Left ventricle myocardium inferior (tissue), 1 donor: ENCODE results near the gene SPTB. TPM values are rescaled to one million over a fixed set of nuclear protein-coding genes. Genes with fewer than 3 reads are reported as not detected.

ENCODE experiments used
- DNase-seq: peaks from one replicate; pipeline ENCODE4 v3.0.0-alpha.2; 2020
- H3K27ac ChIP-seq: fragments of 200-600 bp; replicated peaks from 2 replicates; pipeline ENCODE4 v1.8.0; 2021
- H3K27me3 ChIP-seq: fragments of 200-600 bp; 2 replicates; pipeline ENCODE4 v1.8.0; 2021; ENCODE audit warnings: low read depth
- H3K36me3 ChIP-seq: fragments of 200-600 bp; 2 replicates; pipeline ENCODE4 v1.8.0; 2021
- H3K4me1 ChIP-seq: fragments of 200-600 bp; 2 replicates; pipeline ENCODE4 v1.8.0; 2021
- H3K4me3 ChIP-seq: fragments of 200-600 bp; 2 replicates; pipeline ENCODE4 v1.8.0; 2021; ENCODE audit warnings: mild to moderate bottlenecking, moderate library complexity
- H3K9me3 ChIP-seq: fragments of 200-600 bp; replicated peaks from 2 replicates; pipeline ENCODE4 v1.8.0; 2021
- intact Hi-C: fragments of 100-400 bp; cut with micrococcal nuclease; formaldehyde crosslinking; loops from one replicate; pipeline ENCODE4 v1.11.0; 2022
- total RNA-seq: library from RNA; stranded (reverse); fragmentation: NEBNext Ultra II Directional; extraction: Animal tissue kit (Norgen Biotek cat#: 25700); gene quantifications from one replicate; pipeline ENCODE4 v1.2.1, GENCODE V29; 2021
- TF ChIP-seq, protein P1 (sequence below): fragments of 200-600 bp; IDR thresholded peaks from 2 replicates; pipeline ENCODE4 v1.8.0; 2021; ENCODE audit warnings: antibody characterized with exemption, mild to moderate bottlenecking, borderline replicate concordance
- donor health status: DM: no; HTN: yes; CAD: no; lungs with severe emphysema.

SPTB gene
- total RNA-seq, 1 donor from 2014 or later: 82.2 TPM

DNA sequence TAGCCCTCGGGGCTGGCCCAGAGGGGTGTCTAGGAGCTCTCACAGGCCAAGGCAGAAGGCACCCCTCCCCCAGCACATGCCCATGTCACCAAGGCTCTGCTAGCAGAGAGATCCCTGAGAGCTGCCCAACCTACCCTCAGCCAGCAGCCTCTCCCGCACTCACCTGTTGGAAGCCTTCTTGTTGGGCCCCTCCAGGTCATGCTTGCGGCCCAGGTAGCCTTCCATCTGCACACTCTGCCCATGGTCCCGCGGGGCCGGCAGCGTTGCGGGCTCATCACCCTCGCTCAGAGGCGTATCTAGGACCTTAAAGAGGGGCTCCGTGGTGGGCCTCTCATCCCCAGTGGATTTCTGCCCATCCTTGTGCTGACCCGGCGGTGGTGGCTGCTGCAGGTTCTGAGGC, 126.3 kb downstream of the SPTB start:
- intact Hi-C loops: no loop called here
- H3K4me3 ChIP-seq: no peak overlapping the region
- H3K27ac ChIP-seq: no peak overlapping the region
- TF ChIP-seq, protein P1, sequence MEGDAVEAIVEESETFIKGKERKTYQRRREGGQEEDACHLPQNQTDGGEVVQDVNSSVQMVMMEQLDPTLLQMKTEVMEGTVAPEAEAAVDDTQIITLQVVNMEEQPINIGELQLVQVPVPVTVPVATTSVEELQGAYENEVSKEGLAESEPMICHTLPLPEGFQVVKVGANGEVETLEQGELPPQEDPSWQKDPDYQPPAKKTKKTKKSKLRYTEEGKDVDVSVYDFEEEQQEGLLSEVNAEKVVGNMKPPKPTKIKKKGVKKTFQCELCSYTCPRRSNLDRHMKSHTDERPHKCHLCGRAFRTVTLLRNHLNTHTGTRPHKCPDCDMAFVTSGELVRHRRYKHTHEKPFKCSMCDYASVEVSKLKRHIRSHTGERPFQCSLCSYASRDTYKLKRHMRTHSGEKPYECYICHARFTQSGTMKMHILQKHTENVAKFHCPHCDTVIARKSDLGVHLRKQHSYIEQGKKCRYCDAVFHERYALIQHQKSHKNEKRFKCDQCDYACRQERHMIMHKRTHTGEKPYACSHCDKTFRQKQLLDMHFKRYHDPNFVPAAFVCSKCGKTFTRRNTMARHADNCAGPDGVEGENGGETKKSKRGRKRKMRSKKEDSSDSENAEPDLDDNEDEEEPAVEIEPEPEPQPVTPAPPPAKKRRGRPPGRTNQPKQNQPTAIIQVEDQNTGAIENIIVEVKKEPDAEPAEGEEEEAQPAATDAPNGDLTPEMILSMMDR: no peak
- no peak for DNase-seq
- peaks cover 10% of the 10 kb centered on the region for H3K36me3 ChIP-seq
- H3K9me3 ChIP-seq: no peaks in the 10 kb centered on the region
- H3K27me3 ChIP-seq: no peaks in the 10 kb centered on the region
- peaks cover 19% of the 10 kb centered on the region for H3K4me1 ChIP-seq

DNA sequence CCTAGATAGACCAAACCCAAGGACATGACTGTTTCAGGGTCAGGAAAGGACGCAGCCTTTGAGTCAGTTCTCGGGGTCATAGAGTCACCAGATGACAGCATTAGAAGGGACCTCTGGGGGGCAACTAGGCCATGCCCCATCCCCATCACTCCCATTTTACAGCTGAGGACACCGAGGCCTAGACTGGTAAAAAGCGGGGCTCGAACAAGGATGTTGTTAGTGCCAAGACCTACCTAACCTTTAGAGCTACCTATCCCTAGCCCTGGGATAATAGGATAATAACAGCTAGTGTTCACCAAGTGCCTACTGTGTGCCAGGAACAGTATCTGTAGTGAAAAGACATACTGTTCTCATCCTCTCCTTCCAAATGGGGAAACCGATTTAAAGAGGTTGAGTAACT, 126.8 kb downstream of the SPTB start:
- H3K27ac ChIP-seq: no peak overlapping the region
- DNase-seq: no peak
- peaks cover 13% of the 10 kb centered on the region for H3K36me3 ChIP-seq
- TF ChIP-seq, protein P1: no peak
- intact Hi-C loops: no loop called here
- H3K27me3 ChIP-seq: no peaks in the 10 kb centered on the region
- peaks cover 14% of the 10 kb centered on the region for H3K4me1 ChIP-seq
- no peaks in the 10 kb centered on the region for H3K9me3 ChIP-seq
- H3K4me3 ChIP-seq: no peak overlapping the region

DNA sequence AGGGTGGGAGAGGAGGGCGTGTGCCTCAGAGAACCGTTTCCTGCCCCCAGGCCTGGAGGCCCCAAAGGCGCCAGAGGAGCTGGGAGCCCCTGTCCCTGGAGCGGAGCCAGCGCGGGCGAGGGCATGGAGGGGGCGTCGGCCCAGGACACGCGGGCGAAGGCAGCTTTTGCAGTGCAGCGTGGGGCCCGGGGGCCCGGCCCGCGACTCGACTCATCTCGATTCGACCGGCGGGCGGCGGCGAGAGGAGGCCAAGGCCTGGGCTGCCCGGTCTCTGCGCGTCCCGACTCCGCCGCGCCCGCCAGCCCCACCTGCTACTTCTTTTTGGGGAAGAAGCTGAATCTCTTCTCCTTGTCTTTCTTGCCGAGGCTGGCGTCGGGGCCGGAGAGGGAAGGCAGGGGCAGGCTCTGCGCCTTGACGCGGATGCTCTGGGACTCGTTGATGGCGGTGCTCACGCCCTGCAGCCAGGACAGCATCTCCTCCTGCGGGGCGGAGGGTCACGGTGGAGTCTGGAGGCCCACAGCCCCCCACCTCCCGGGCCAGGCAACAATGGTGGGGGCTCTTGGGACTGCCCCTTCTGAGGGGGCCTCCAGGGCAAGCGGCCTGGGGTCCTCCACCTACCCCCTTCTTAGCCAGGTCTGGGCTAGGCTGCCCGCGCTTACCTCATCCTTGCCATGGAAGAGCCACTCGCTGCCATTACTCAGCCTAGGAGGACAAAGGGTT, 130.6 kb downstream of the SPTB start:
- intact Hi-C loops: no loop called here
- no peak for DNase-seq
- H3K9me3 ChIP-seq: no peaks in the 10 kb centered on the region
- TF ChIP-seq, protein P1: no peak
- no peak overlapping the region for H3K27ac ChIP-seq
- H3K4me3 ChIP-seq: no peak overlapping the region
- H3K4me1 ChIP-seq: peaks cover 25% of the 10 kb centered on the region
- no peaks in the 10 kb centered on the region for H3K27me3 ChIP-seq
- H3K36me3 ChIP-seq: peaks cover 16% of the 10 kb centered on the region

DNA sequence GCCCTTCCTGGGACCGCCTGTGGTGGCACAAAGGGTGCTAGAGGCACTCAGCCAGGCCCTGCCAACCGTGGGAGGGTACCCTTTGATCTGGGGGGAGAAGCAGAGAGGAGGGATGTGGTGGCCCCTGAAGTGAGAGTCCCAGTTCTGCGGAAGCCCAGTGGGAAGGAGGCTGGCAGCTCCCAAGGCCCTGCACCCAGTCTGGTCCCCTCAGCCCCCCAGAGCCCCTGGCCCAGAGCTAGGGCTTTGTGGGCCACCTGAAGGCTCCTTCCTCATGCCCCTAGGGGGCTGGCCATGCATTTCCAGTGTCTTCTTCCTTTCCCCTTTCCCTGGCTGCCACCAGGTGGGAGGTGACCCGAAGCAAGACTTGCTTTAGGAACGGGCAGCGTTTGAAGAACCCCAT, 131.2 kb downstream of the SPTB start:
- Histone ChIP-seq H3K27me3 (no peaks in the 10 kb centered on the region), H3K4me3 (no peak overlapping the region), H3K36me3 (peaks cover 22% of the 10 kb centered on the region), H3K4me1 (peaks cover 25% of the 10 kb centered on the region), H3K27ac (no peak overlapping the region), H3K9me3 (no peaks in the 10 kb centered on the region)
- intact Hi-C loops: no loop called here
- no peak for DNase-seq
- TF ChIP-seq, protein P1: no peak

DNA sequence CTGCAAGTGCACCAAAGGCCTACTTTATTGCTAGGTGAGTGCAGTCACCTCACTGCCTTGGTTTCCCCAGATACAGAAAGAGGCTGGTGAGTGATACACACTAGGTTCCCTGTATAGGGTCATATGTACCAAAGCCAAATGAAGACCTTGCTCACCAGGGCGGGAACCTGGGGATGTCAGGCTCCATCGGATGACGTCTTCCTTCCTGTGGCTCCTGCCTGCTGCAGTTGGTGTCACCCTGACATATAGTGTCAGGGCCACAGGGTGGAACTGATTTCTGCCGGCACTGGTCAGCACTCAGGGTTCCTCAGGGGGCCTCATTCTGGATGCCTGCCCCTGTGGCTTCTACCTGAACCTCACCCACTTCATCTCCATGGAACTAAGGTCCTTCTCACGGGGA, 132.4 kb downstream of the SPTB start:
- Histone ChIP-seq H3K9me3 (no peaks in the 10 kb centered on the region), H3K27ac (peak overlapping the region; percentile 42), H3K4me1 (peaks cover 25% of the 10 kb centered on the region), H3K36me3 (peaks cover 34% of the 10 kb centered on the region), H3K4me3 (no peak overlapping the region), H3K27me3 (no peaks in the 10 kb centered on the region)
- intact Hi-C loops: no loop called here
- TF ChIP-seq, protein P1: no peak
- DNase-seq: no peak
